Left renal pelvis (tissue), 4 donors: ENCODE measurements around the gene LY86. TPM values are rescaled to one million over a fixed set of nuclear protein-coding genes. Genes with fewer than 3 reads are reported as not detected.

ENCODE experiments used
- DNase-seq, 4 donors: peaks; one replicate each; pipeline ENCODE4 v3.0.0-alpha.2; 2013; ENCODE audit warnings: low read depth in 4 of 4, low spot score in 3 of 4
- polyA plus RNA-seq, 4 donors: library from polyadenylated mRNA; unstranded; fragments of 120-200 nt; gene quantifications; one replicate each; pipeline ENCODE4 v1.2.1, GENCODE V29; 2013; ENCODE audit not compliant: insufficient read length in 4 of 4

Gene LY86
- polyA plus RNA-seq, 4 donors: 1.9 to 4.6 (median 2.1) TPM

DNA sequence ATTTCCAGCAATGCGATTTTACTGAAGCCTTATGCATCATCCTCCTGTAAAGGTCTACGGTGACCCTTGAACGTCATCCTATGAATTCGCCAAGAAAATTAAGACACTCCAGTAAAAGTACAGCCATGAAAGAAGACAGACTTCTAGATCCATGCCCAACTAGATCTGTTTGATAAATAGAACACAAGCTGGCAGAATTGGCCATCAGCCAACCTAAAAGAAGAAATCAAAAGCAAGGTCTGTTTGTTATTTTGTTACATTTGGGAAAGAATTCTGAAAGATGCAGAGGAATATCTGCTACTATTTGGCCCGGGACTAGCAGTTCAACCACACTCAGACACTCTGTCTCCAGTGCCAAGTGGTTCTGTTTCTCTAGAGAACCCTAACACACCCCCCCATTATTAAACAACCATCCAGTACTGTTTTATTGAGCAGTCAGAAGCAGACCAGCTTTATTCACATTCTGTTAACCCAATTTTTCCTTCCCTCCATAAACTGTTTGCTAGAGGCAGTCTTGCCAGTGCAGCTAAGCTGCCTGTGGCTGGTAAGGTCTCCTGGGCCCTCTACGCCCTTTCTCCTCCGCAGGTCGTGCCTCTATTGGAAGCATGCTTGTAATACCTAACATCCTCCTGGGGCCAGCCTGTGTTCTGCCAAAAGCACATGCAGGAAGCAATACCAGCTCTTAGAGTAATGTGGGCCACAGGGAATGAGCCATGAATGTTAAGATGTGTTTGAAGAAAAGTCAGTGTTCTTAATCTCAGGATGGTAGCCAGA, 30.7 kb downstream of the LY86 start:
- DNase-seq: no peak

DNA sequence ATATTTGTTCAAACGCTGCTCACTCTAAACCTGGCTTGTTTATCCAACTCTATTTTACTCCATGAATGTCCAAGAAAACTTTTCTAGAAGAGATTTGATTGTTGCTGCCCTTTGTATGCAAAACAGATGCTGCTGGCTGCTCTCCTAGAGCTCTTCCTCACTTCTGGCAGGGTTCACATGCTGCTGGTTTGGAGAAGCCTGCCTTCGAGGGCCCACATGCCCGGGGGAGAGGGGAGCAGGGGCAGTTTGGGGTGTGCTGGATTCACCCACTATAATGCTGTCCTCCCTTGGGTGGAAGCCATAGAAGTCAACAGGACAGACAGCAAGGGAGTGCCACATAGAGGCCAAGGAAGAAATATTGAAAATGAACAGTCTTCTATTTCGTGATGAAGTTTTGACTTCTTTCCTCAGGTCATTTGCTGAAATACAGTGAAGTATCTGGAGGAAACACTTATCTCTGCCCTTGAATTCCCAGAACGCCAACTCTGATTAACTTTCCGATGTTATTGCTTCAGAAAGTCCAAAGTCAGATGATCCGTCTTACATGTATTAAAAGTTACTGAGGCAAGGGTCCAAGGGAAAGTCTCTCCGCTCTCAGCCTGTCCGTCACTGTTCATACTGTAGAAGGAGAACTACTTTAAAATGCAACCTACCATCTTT, 32.4 kb downstream of the LY86 start:
- no peak for DNase-seq

DNA sequence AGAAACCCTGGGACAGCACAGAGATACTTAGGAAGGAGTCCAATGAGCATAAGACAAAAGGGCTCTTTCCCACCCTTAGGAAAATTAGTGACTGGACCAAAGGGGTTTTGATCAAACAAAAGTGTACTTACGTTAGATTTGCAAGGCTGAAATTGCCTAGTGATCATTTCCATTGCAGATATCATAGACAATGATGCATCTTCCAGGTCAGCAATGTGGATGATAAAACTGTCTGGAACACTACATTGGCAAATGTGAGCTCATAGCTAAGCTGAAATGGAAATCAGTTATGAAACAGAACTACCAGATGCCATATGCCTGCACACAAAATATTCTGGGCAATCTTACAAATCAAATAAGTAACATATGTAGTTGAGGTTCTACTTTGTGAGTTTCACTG, 34.0 kb downstream of the LY86 start:
- no peak for DNase-seq

DNA sequence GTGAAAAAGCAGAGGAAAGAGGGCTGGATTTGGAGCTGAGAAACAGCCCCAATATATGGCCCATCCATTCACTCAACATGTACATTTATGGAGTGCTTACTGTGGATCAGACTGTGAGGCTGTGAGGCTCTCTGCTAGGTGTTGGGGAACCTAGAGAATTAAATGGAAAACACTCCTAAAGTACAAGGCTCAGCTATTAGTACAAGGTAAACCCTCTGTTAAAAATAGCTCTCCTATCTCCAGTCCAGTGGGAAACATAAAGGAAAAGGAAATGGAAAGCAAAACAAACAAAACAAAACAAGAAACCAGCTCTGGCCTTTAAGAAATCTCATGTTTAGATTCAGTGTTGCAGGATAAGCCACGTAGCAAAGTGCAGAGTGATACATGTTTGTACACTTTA, 35.0 kb downstream of the LY86 start:
- DNase-seq: no peak

DNA sequence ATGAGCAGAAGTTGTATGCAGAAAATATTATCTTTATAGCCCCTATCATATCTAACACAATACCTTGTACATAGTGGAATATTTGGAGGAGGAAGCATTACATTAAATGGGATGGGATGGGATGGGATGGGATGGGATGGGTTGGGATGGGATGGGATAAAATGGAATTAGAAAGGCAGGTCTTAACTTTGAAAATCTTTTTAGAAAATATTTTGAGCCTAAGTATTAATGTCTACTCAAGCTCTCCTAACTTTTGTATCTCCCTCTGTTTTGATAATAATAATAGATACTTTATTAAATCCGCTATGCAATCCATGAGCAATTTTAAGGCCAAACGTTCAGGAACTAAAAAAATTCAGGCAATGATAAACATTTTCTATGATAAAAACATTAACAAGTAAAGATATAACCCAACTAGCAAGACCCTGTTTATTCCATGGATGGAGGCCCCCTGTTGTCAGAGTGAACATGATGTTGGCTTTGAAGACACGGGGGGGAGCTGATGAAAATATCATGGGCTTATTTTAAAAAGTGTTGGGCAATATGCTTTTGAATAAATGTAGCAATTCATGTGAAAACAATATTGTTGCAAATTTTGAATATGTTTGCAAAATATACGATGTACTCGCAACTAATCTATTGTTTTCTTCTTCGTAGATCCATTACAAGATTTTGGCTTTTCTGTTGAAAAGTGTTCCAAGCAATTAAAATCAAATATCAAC, 35.9 kb downstream of the LY86 start:
- no peak for DNase-seq

DNA sequence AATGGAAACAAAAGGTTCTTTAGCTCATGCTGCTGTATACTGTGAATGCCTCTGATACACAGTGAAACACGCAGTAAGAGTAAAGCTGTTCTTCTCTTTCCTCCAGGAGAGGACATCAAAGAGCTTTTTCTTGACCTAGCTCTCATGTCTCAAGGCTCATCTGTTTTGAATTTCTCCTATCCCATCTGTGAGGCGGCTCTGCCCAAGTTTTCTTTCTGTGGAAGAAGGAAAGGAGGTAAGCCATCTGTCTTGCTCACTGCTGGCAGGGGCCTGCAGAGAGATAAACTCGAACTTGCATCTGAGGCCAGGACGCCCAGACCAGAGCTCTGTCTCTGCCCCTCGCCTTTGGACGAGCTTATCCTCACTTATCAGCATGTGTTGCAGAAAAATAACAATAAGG, 37.7 kb downstream of the LY86 start:
- DNase-seq: no peak

DNA sequence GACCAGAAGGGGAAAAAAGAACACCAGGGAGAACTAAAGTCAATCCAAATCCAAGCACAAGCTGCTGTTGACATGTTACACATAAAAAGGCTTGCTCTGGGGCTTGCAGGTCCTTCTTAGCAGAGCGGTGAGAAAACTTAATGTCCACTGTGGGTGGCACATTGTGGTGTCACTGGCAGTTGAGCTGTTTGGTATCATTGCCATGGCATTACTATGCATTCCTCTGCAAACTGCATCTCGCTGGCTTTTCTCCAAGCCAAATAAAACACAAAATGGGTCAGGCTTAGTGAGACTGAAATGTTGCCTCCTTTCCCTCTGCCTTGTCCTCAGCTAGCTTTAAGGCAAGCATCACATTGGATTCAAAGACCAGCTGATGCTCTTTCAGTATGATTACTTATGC, 40.9 kb downstream of the LY86 start:
- no peak for DNase-seq

DNA sequence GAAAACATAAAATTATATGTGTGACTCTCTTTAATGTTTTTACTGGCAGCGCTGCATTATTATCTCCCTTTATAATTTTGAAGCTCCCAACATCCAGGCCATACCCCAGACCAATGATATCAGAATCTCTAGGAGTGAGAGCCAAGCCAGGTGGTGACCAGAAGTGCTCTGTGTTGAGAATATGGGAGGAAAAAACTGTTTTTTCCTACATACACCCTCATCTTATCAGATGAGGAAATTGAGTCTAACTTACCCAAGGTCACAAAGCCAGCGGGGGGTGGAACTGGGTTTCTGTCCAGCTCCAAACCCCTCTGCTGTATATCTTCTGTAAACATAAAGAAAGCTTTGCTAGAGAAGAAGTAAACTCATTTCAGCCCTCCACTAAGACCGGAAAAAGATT, 42.5 kb downstream of the LY86 start:
- DNase-seq: no peak

DNA sequence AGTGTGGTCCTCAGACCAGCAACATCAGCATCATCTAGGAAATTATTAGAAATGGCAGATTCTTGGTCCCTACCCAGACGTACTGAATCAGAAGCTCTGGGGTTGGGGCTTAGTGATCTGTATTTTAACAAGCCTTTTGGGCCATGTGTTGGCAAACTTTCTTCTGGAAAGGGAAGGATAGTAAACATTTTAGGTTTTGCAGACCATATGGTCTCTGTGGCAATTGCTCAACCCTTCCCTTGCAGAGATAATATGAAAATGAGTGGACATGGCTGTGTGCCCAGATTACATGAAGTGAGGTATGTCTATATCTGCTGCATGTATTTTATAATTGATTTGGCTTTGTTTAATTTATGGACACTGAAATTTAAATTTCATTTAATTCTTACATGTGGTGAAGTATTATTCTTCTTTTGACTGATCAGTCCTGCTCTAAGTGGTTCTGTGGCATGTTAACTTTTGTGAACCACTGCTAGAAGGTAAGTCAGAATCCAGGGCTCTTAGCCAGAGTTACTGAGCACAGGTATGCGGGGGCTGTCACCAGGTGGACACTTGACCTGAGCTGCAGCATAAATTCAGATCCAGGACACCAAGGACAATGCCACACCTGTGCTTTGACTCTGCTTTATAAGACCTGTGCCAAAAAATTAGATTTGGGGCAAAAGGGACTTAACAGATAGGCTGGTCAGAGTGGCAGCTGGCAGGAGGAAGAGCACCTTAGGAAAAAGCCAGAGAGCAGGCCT, 43.2 kb downstream of the LY86 start:
- no peak for DNase-seq

DNA sequence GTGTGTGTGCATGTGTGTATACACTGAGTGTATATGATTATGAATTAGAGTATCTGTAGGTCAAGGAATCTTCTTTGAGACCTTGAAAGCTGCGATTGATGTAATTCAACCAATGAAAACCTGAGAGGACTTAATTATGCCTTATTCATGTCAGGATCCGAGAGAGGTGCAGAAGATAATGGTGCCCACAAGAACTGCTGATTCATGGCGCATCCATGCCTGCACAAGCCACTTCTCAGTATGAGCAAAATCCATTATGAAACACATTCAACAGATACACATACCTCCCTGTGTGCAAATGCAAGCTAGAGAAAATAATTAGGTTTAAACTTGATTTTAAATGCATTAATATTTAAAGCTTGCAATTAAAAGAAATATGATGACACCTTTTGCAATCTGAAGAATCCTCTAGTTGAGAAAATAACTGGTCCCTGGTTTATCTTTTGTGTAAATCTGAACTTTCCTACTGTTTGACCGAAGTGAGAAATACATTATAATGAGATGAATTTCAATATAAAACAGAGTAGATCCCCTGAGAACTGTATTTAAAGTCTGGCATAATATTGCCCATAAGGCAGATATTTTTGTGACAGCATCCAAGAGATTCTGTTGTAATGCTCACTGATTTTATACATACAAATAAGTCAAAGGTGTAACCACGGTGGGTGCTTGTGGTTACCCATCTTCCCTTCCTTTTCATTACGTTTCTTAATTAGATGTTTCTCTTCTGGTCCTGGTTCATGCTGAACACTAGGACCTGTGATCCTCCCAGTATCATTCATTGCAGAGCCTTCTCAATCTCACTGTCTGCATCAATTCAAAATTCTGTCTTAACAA, 45.6 kb downstream of the LY86 start:
- DNase-seq: no peak

DNA sequence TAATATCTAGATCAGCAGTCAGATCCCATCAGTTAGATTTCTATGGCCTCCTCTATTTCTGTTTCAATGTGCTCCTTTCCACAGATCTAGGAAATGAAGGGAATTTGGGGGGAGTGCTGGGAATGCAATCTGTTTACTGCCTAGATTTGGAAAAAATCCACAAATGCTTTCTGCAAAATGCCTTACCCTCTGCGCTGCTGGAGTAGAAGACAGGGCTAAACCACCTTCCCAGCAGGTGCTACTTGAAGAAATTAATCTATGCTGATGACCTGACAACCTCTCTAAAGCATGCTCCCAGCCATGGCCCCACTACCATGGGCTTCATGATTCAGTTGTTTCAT, 46.2 kb downstream of the LY86 start:
- DNase-seq: no peak

DNA sequence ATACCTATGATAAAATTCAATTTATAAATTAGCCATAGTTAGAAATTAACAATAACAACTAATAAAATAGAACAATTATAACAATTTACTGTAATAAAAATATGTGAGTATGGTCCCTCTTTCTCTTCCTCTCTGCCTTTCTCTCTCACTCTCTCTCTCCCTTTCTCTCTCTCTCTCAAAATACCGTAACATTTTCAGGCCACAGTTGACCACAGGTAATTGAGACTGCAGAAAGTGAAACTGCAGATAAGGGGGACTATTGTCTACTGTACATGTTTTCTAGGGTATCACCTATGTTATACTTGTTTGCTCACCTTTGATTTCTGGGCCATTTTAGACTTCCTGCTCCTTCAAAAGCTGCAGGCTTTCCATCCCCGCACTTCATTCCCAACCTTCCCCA, 46.8 kb downstream of the LY86 start:
- DNase-seq: no peak

DNA sequence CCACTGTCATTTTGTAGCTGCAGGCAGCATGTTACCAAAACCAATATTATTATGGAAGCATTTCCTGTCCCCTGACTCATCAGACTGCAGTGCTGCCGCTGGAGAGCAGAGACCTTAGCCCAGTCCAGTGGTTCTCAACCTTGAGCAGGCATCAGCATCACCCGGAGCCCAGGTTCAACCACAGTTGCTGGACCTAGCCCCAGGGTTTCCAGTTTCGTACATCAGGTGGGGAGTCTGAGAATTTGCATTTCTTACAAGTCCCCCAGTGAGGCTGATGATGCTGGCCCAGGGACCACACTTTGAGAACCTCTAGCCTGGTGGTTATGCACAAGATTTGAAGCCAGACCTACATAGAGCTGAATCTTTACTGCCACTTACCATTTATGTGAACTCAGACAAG, 47.3 kb downstream of the LY86 start:
- DNase-seq: no peak

DNA sequence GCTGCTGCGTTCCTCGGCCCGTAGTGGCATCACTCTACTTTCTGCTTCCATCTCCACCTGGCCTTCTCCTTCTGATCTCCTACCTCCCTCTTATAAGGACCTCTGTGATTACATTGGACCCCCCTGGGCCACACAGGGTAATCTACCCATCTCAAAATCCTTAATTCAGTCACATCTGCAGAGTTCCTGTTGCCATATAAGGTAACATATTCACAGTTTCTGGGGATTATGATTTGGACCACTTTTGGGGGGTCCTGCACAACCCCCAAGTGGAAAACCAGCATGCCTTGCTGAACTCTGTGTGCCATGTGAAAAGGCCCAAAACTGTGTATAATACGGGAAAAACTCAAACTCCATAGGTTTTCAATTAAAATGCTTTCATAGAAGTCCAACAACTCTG, 51.1 kb downstream of the LY86 start:
- DNase-seq: no peak

DNA sequence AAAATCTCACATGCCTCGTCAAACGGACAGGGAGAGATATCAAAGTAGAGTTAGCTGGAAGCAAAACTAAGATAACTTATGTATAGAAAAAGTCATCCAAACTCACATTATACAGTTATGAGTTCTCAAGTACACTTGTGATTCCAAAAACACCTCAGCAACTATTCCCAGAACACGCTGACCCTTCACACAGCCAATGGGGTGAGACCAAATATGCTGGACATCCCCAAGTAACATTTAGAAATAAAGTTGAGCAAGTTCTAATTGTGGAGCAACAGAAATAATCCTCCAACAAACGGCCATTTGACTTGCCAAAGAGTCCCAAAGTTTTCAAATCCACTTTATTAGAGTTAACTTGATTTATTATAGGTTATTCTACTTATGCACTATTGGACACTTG, 52.4 kb downstream of the LY86 start:
- DNase-seq: no peak

DNA sequence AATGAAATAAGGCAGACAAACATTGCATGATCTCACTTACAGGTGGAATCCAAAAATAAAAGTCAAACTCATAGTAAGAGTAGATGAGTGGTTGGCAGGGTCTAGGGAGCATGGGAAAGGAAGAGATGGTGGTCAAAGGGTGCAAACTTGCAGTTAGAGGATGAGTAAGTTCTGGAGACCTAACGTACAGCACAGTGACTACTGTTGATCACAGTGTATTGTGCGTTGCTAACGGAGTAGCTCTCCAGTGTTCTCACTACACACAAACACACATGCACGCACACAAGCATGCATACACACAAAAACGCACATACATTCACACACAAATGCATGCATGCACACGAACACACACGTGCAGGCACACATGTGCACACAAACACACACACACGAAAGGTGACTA, 54.9 kb downstream of the LY86 start:
- DNase-seq: no peak

DNA sequence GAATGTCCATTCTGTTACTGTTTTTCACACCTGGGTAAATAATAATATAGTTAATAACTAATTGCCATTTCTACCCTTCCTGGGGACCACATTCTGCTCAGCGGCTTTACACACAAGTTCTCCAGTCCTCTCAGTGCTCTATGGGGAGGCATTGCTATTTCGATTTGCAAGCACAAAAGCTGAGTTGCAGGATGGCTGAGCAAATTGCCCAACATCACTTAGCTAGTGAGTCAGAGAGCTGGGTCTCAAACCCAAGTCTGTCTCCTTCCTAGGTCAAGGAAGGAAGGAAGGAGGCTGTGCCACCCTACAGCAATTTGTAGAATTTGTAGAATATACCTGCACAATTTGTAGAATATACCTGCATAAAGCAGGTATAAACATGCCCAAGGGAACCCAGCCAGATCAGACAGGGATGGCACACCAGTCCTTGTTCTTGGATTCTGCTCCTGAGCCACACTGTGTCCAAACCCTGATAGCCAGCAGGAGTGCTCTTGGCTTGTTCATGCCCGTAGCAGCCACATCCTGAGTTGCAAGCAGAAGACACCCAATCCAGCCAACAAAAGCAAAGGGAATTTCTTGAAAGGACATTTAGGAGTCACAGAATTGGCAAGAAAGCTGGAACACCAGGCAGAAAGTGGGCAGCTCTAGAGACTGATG, 56.9 kb downstream of the LY86 start:
- DNase-seq: no peak

DNA sequence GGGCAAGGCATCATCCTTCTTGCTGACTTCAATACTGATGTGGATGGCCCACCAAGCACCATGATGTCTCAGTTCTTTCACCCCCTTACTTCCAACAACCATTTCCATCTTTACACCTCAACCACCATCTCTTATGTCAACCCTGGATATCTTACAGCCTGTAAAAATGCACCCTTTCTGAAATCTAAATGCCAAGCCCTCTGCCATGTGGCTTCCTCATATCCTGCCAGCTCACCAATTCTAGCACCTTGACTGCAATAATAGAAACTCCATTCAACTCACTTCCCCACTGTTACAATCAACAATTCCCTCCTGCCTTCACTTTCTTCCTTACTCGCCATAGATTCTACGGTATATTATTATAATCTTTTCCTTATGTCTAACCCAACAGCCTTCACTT, 57.9 kb downstream of the LY86 start:
- no peak for DNase-seq

DNA sequence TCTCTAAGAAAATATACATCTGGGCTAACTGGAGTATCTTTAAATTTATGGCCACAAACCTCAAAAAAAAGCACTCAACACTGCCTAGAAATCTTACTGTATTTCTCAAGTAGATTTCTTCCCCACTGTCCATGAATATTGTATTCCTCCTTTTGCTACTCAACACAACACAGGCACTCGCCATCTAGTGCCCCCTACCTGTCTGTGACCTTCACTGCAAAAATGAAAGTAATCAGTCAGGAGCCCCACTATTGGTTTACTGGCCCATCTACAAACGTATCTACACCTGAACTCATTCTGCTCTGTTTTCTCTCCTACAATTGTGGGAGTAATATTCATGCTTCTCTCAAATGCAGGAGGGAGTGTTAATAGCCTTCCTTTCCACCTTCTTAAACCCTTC, 58.3 kb downstream of the LY86 start:
- no peak for DNase-seq
